ELF-1 (cell line): ENCODE measurements around the gene B3GAT1.

ENCODE experiments used
- DNase-seq: peaks from one replicate; pipeline ENCODE4 v3.0.0-alpha.2; 2016; ENCODE audit warnings: low read depth, low spot score

The B3GAT1 gene

DNA sequence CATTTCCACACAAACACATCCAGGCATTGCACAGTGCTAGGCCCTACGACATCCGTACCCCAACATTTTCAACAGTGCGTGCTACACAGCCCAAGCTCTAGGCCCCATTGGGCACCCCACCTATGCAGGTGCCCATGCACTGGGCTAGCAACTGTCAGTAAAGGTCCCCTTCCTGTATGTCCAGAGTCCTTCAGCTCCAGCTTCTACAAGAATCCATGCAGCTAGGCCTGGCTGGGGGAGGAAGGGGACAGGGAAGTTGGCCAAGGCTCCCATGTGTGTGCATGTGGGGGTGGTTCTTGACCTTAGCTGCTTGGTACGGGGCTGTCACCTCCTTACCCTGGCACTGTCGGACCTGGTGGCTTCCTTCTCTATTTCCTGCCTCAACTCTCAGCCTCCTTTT is 1.3 kb downstream of the B3GAT1 start:
- DNase-seq, result no peak

DNA sequence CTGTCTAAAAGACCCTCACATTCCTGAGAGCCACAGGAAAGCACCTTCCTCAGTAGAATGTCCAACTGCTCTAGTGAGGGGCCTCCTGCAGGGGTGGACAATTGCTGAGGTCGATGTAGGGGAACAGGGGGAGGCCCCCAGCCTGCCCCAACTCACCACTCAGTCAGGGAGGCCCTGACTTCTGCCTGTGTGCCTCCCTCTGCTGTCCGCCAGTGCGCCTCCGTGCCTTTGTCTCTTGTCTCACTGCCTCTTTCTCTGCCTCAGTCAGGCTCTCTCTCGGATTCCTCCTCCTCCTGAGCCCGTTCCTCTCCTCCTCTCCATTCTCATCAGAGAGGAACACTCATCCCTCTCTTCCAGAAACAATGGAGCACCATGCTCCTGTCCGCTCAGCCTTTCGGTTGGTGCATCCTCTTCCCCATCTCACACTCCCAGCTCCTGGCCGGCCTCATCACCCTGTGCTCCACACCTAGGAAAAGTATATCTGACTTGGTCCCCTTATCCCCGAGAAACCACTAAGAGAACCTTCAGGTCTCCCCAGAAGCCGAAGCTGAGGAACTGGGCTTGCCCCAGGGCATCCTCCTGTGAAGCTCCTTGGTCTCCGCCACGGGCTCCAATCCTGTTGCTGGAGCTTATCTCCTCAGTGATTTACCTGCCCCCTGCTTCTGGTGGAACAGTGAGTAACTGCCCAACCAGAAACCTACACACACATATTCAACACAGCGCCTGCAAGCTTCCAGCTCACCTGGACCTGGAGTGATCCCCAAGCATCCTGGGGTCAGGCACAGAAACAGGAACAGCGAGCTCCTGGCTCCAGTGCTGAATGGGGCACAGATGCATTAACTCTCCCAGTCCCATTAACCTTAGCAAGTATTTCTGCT is 2.3 kb downstream of the B3GAT1 start:
- DNase-seq, result peak; percentile 51

DNA sequence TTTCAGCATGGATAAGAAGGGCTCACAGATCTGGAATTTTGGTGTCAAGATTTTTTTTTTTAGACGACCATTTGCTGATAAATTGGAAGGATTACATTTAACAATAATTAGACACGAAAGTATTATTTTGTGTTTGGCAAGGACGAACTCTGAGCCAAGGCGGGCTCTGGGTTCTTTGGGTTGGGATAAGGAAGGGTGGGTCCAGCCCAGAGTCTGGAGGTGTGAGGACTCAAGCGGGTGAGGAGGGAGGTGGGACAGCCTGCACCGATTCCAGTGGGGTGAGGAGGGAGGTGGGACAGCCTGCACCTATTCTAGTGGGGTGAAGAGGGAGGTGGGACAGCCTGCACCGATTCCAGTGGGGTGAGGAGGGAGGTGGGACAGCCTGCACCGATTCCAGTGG is 4.1 kb downstream of the B3GAT1 start:
- DNase-seq, result no peak

DNA sequence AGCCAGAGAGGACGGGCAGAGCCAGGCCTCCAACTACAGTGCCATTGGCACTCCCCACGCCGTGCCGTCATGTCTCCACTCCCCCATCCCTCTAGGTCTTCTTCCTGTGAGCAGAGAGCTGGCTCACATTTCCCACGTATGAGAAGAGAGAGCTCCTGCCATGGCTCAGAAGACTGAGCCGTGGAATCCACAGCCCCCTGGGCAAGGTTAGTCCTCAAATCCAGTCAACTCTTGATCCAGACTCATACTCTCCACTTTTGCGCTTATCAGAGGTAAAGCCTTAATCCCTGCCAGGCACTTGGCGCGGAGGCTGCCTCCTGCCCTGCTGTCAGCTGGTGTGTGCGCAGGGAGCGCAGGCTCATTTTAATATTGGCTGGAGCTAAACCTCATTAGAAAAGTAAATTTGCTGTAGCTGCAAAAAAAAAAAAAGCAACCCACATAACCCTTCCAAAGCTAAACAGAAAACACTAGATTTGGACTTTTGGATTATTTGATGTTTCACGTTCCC is 4.7 kb downstream of the B3GAT1 start:
- no peak for DNase-seq

DNA sequence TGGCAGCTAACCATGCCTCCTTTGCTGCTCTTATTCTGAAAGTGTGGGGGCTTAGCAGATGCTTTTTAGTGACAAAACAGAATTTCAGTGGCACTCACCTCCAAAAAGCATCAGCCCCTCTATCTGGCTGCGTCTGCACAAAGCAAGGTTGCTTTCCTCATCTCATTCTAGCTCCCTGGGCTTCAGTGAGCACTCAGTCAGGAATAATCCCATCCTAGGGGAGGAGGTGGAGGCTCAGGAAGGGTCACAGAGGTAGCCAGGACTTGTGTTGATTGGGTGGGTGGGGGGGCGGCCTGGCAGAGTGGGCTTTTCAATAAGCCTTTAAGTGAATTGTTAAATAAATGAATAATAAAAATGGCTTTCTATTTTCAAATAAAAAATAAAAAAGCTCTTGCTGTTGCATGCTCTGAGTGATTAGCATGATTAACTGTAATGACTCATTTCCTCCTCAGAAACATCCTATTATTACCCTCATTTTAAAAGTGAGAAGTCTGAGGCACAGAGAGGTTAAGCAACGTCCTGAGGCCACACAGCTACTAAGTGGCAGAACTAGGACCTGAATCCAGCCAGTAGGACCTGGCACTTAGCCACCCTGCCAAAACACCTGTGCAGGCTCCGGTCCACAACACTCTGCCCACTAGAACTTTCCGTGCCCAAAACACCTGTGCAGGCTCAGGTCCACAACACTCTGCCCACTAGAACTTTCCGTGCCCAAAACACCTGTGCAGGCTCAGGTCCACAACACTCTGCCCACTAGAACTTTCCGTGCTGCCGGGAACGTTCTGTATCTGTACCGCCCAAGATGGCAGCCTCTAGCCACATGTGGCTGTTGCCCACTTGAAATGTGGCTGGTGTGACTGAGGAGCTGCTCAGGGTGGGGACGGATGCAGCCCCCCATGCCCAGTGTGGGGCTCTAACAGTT is 5.5 kb downstream of the B3GAT1 start:
- DNase-seq, result no peak

DNA sequence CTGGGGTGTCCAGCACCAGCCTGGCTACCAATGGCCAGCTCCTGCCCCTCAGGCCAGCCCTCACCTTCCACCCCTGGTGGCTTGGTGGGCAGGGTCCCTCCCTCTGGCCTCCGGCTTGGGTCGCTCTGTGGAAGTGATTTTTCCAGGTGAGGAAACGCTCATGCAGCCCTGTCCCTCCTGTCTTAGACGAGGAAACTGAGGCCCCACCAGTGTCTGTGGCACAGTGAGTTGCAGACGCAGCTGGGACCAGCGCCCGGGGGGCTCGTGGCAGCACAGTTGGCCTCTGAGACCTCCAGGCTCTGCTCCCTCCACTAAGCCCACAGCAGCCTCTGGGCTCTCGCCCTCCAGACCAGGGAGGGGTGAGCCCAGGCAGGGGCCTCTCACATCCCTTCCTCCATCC is 6.2 kb downstream of the B3GAT1 start:
- no peak for DNase-seq

DNA sequence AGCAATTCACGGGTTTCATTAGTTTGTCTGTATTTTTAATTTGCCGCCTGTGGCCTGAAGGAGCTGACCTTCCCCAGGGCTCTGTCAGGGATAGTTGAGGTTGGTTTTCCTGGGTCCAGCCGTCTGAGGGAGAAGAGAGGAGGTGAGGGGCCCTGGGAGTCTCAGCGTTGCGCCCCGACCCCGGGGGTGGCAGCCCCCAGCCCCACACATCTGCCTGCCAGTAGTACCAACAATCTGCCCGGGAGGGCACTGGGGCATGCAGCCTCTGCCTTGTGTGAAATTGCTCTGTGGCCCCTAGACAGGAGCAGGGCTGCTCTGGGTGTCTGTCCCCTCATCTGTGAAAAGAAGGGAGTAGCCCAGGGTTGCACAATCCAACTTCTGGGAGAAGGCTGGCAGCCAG is 6.6 kb downstream of the B3GAT1 start:
- no peak for DNase-seq

DNA sequence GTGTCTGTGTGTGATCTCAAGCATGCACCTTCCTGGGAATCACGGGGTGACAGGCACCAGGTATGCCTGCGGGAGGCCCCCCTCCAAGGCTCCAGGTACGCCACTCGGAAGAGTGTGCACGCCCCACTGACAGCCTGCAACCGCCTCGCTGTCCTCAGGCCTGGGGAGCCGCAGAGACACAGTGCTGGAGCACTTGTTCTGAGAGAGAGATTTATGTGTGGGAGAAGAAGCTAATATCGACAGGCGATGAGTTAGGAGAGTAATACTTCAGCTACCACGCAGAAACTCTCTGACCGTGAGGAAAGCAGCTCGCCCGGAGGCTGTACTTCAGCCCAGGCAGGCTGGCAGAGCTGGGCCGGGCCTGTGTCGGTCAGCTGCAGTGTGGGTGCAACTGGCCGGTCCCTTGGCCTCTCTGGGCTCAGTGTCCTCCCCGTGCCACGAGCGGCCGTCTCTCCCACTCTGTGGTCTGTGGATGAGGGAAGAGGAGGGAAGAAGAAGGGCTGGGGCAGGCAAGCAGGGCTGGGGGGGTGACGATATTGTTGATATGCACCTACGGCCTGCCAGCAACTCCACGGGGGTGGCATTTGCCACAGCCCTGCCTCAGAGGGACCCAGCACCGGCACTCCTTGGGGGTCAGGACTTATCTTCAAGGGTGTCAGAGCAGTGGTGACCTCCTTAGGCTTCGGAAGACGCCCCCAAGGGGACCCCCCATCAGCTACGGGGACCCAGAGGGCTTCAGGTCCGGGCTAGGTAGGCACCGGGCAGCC is 7.3 kb downstream of the B3GAT1 start:
- DNase-seq, result no peak

DNA sequence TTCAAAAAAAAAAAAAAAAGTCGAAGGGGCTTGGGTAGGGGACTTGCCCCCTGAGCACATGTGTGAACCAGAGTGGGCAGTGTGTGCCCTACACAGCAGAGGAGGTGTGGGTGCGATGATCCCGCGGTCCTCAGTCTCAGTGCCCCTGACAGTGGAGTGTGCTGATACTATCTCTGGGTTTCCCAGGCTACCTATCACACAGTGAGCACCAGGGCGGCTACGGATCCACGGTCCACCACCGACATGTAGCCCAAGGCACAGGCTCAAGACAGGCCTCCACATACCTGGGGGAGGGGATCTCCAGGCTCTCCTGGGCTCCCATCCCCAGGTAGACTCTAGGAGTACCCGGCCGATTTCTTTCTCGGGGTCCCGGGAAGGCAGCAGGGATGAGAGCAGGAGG is 9.1 kb downstream of the B3GAT1 start:
- no peak for DNase-seq

DNA sequence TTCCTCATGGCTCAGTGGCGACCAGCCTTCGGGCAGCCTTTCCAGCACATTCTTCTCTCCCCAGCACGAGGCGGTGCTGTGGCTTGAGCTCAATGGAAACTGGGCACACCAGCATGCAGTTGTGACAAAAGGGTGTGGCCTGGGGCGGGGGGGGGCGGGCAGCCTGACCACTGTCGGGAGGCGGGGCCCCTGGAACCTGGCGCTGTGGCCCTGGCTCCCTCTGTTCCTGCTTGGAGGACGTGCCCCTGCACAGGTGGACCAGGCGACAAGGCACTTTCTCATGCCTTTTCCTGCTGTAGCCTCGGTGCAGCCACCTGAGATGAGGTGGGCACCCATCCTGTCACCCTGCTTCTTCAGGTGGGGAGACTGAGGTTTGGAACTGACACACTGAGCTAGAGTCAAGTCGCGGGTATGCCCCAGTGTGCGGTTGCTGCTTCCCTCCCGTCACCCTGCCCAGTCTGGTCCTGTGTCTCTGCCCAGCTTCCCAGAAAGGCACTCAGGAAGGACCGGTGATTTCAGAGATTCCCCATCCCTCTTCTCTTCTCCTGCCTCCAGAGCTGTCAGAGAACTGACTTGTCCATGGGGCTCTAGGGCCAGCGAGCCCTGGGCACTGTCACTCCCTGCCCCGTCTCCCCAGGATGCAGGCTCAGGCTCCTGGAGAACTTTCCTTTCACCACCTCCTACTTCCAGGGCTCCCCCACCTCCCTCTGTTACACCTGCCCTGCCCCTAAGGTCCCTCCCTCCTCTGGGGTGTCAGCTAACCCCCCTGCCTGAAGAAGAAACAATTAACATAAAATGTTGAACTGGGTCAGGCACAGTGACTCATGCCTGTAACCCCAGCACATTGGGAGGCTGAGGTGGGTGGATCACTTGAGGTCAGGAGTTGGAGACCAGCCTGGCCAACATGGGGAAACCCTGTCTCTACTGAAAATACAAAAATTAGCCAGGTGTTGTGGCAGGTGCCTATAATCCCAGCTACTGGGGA is 9.9 kb downstream of the B3GAT1 start:
- DNase-seq, result no peak

DNA sequence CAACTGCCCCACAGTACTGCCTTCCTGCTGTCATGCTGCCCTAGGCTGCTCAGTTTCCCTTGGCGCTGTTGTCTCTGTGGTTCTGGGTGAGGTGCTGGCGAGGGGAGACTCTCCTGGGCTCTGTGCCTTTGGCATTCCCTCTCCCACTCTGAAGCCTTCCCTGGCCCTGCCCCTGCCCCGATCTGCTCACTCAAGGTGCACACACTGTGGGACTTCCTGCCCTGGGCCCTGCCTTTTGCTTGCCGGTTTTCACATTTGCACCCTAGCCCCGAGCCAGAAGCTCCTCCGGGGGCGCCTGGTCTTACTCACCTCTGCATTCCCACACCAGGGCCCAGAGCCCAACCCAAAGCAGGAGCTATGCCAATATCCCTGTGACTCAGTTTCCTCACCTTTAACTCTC is 12.0 kb downstream of the B3GAT1 start:
- no peak for DNase-seq

DNA sequence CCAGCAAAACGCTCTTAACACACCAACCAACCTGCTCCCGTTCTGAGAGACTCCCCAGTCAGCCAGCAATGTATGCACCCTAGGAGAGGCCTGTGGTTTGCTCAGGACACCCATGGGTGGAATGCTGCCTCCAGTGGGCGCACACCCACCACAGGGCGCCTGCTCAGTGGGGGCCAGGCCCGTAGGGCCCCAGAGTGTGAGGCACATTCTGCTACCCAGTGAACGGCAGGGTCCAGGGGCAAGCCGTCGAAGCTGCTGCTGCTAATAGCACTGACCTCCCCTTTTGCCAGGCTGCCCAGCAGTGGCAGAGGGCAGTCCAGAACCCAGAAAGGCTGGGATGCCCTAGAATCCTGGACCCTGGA is 12.8 kb downstream of the B3GAT1 start:
- DNase-seq, result no peak

DNA sequence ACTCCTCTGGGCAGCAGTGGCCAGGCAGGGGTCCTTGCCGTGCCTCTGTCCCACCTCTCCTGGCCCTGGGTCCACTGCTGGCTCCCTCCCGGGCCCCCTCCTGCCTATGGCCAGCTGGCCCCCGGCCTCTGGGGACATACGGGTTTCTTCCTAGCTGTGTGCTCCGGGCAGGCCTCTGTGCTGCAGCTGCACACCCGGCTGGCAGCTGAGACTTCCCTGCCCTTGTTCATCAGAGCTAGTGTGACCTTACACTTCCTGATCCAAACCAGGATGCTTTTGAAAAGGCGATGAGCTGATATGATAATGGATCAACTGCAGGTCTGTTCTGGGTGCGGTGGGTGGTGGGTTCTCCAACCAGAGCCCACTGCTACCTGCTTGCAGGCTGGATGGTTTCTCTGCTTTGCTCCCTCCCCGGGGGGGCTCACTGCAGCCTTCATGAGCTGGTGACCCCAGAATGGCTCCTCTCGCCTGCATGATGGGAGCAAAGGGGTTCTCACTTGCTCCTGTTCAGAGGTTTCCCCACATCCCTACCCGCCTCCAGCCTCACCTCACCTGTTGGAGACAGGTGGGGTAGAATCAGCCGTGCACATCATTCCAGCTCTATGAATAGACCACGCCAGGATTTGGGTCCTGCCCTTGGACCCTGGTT is 13.3 kb downstream of the B3GAT1 start:
- no peak for DNase-seq

DNA sequence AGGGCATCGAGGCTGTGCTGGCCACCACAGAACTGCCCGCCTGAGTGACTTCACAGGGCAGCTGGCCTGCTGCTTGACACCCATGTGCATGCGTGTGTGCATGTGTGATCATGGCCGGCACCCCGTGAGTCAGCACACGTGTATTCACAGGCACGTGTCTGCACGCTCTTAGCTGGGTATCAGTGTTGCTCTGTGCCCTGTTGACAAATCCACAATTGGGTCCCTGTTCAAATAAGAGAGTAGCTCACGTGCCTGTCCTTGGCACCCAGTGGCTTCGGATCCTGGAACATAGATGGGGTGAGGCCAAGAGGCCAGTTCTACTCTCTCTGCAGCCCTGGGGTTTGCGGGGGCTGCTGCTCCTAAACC is 14.0 kb downstream of the B3GAT1 start:
- DNase-seq, result no peak

DNA sequence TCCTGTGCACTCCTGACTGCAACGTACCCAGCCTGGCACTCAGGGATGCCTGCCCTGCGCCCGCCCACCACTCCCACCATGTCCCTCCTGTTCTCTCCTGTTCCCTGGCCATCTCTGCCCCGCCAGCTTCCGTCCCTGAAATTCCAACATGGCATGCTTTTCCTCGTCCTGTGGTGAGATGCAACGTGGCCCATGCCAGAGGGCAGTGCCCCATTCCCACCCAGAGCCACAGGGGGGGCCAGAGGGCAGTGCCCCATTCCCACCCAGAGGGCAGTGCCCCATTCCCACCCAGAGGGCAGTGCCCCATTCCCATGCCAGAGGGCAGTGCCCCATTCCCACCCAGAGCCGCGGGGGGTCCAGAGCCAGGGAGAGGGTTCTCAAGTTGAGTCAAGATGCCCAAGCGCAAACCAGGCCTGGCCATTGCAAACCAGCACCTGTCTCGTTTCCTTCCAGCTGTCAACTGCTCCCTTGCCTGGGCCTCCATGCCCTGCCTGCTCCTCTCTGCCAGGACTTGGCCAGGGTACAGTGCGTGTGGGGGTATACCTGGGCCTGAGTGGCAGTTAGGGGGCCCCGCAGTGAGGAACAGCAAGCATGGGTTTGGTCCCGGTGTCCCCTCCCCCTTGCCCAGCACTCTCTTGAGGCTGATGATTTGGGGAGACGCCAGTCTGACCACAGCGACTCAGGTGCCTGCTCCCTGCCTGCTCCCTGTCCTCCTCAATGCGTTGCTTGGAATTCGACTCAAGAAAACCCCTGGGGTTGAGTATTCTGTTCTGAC is 14.6 kb downstream of the B3GAT1 start:
- no peak for DNase-seq

DNA sequence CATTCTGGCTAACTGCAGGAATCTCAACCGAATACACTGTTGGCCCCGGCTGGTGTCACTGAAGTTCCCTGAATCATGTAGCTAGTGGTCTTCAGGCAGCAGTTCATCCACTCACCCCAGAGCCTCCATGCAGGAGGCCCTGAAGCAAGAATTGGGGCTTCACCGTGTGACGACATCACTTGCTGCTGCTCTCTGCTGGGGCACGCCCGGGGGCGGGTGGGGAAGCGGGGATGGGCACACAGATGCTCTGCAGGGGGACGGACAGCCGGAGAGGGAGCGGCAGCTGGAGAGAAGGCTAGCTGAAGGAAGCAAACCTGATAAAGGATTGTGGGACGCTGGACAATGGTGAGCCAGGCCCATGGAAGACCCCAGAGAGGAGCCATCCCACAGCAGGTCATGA is 17.0 kb downstream of the B3GAT1 start:
- DNase-seq, result no peak

DNA sequence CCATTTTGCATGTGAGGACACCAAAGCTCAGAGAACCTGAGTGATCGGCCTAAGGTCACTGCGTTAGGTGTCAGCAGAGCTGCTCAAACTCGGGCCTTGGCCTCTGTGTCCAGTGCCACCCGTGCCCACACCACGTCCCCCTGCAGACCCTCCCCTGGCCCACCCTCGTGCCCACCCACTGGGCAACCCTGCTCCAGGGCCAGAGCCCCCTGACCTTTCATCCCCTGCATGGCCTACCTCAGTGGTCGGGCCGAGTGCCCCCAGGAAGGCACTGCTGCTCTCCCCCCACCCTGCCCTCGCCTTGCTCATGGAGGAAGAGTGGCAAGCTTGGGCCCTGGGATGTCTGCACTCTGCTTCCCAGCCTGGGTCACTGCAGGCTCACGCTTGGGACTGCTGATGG is 17.7 kb downstream of the B3GAT1 start:
- DNase-seq, result no peak

DNA sequence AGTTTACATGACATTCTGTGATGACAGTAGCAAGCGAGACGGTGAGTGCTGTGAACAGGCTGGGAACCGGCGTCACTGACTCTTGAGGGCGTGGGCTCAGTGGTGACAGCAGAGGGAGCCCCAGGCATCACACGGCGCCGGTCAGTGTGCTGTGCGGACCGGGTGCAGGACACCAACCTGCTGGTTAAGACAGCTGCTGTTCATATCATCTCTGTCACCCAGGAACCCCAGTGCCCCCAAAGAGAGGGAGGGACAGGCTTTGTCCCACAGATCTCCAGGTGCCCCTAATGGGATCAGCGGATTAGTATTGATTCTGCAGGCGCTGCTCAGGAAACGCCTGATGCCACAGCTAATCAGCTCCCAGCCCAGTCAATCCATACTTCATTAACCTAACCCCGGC is 18.4 kb downstream of the B3GAT1 start:
- DNase-seq, result peak; percentile 35

DNA sequence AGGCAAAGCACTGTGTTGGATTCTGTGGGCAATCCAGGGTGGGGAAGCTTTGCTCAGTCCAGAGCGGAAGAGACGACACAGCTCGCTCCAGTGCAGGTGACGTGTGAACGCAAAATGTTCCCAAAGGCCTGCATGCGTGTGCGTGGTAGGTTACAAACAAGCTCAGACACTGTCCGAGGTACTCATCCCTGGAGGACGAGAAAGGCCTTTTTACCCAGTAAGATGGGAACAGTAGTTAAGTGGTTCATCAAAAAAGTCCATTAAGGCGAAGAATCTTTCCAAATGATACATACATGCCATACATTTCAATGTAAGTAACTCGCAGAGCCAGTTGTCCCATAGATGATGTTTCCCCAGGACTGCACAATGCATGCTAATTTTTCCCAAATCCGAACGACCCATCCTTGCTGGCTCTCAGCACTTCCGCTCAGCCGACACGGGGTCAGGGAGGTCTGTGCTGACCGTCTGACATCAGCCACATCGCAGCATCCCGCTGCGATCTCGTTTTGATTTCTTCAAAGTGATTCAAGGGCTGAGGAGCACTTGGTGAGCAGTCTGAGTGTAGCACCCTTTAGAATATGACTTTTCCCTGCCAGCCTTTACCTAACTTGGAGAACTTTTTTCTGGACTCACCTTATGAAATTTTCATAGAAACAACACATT is 19.0 kb downstream of the B3GAT1 start:
- DNase-seq, result no peak
